ENCODE results near the gene NR1H3.
A peak's percentile ranks its signal among the peaks of the same experiment; 100 is the strongest.

GRCh38 chr11:47269002-47269828 is 11.4 kb downstream of the NR1H3 start:
- TF ChIP-seq, protein P1, sequence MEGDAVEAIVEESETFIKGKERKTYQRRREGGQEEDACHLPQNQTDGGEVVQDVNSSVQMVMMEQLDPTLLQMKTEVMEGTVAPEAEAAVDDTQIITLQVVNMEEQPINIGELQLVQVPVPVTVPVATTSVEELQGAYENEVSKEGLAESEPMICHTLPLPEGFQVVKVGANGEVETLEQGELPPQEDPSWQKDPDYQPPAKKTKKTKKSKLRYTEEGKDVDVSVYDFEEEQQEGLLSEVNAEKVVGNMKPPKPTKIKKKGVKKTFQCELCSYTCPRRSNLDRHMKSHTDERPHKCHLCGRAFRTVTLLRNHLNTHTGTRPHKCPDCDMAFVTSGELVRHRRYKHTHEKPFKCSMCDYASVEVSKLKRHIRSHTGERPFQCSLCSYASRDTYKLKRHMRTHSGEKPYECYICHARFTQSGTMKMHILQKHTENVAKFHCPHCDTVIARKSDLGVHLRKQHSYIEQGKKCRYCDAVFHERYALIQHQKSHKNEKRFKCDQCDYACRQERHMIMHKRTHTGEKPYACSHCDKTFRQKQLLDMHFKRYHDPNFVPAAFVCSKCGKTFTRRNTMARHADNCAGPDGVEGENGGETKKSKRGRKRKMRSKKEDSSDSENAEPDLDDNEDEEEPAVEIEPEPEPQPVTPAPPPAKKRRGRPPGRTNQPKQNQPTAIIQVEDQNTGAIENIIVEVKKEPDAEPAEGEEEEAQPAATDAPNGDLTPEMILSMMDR (IDR thresholded peaks at IDR 0.05): peak in 2 of 4 experiments; percentile 50 to 56
- TF ChIP-seq POLR2A (IDR thresholded peaks at IDR 0.05) (no peak), POLR2AphosphoS5 (IDR thresholded peaks at IDR 0.05) (peak; percentile 82)
